SU-DHL-6 (cell line): ENCODE data around the gene TAF5.
"Not testable (repeated sequence)": the region's sequence is repeated elsewhere in the genome, so short reads cannot be mapped to it uniquely, and the experiment has no call there.

Experiments
- EZH2phosphoT487 ChIP-seq: fragments of 200-600 bp; sonication (generic), shearing (Covaris generic); conservative IDR thresholded peaks from 2 replicates; pipeline ENCODE4 v1.6.1; 2018; ENCODE audit warnings: mild to moderate bottlenecking, antibody characterized with exemption, low read length, moderate library complexity, mixed read lengths
- TF ChIP-seq, protein P1 (sequence below): fragments of 200-600 bp; sonication (generic); IDR thresholded peaks from one replicate; pipeline ENCODE4 v1.5.1; 2017; ENCODE audit warnings: antibody characterized with exemption, mild to moderate bottlenecking, low read length, moderate library complexity; ENCODE audit not compliant: insufficient read depth, poor library complexity, severe bottlenecking

DNA sequence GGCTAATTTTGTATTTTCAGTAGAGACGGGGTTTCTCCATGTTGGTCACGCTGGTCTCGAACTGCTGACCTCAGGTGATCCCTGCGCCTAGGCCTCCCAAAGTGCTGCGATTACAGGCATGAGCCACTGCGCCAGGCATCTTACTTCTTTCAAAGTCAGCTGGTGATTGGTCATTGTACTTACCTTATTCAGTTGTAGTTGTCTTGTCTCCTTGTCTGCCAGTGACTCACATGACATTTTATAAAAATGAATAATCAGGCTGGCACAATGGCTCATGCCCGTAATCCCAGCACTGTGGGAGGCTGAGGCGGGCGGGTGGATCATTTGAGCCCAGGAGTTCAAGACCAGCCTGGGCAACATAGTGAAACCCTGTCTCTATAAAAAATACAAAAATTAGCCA, 7.0 kb upstream of the TAF5 start:
- TF ChIP-seq, protein P1, sequence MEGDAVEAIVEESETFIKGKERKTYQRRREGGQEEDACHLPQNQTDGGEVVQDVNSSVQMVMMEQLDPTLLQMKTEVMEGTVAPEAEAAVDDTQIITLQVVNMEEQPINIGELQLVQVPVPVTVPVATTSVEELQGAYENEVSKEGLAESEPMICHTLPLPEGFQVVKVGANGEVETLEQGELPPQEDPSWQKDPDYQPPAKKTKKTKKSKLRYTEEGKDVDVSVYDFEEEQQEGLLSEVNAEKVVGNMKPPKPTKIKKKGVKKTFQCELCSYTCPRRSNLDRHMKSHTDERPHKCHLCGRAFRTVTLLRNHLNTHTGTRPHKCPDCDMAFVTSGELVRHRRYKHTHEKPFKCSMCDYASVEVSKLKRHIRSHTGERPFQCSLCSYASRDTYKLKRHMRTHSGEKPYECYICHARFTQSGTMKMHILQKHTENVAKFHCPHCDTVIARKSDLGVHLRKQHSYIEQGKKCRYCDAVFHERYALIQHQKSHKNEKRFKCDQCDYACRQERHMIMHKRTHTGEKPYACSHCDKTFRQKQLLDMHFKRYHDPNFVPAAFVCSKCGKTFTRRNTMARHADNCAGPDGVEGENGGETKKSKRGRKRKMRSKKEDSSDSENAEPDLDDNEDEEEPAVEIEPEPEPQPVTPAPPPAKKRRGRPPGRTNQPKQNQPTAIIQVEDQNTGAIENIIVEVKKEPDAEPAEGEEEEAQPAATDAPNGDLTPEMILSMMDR, result not testable (repeated sequence)
- TF ChIP-seq EZH2phosphoT487, result not testable (repeated sequence)
